Fibroblast of skin of abdomen (primary cell): Measurements from ENCODE around the gene NHSL1.

Source experiments
- DNase-seq: peaks from one replicate; pipeline ENCODE4 v3.0.0-alpha.2; 2013

The NHSL1 gene

DNA sequence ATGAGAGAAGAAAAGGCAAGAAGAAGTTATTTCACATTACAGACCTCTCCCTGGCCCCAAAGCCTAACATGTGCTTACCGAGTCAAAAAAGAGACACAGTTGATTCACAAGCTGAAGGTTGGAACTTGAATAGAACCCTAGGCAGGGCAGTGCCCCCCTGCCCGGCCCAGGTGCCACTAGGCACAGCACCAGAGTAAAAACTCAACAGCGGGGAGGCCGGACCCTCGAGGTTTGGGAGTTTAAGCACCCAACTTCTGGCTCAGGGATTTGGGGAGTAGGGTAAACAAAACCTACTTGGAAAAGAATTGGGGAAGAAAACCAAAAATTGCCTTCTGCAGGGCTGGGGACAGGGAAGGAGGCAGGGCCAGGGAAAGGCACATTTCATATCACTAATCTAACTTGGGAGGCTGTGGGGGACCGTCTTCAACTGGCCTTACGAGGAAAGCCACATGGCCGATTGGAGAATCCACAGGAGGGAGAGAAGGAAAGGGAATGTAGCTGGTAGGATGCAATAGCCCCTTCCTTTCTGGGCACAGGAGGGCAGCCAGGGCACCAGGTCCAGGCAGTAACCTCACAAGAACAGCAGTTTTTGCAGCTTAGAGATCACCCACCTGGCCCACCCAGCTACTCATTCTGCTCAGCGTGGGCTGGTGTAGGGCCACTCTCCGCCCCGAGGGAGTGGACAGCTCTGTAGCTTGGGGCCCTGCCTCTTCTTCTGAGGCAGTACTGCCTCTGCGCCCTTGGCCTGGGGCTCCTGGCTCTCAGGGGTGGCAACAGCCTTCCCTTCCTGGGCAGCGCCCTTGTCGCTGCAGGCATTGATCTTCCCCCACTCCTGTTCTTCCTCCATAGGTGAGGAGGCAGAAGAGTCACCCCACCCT, 97.1 kb downstream of the NHSL1 start:
- no peak for DNase-seq

GRCh38 chr6:138400326-138400725, 99.0 kb downstream of the NHSL1 start:
- no peak for DNase-seq

- no peak for DNase-seq
These were observed 101.9 kb downstream of the NHSL1 start for GRCh38 chr6:138397128-138398122.

- DNase-seq: no peak
These were observed 102.6 kb downstream of the NHSL1 start for GRCh38 chr6:138396709-138397108.

DNA sequence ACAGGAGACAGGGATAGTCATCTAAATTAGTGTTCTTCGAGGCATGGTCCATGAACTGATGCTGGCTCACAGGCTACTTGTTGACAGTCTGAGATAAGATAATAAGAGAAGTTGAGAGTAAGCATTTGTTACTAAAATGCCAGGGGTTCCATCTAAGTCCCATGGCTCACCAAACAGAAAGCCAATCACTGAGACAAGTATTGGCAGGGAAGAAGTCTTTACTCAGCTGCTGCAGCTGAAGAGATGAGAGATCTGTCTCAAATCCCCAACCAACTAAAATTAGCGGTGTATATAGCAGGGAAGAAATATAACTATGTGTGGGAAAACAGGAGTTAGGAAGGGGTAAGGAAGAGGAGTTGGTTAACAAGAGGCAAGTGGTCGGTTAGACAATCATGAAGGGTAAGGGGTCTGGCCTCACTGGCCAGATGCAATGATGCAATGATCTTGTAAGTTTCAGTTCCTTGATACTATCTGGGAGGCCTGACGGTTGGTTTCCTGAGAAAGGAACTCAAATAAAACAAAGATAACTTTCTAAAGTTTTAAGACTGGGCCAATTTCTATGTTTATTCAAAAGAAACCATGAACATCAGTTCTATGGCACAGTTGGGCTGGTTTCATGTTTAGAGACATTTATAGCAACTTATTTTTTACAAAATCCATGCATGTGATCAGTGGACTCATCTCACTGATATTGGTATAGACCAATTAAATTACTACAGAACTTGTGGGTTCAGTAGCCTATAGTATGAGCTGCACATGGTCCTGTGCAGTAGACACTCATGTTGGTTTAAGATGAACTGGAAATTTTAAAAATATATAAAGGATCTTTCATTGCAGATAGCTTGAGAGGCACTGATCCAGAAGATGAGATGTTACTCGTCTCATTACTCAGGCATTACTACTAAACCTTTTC, 105.2 kb downstream of the NHSL1 start:
- DNase-seq: no peak

DNA sequence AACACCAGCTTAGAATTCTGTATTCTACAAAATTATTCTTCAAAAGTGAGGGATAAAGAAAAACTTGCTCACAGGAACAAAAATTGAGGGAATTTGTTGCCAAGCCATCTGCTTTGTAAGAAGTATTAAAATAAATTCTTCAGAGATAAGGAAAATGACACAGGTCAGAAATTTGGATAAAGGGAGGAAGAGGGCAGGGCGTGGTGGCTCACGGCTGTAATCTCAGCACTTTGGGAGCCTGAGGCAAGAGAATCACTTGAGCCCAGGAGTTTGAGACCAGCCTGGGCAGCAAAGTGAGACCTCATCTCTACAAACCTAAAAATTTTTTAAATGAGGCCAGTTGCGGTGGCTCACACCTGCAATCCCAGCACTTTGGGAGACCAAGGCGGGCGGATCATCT, 109.7 kb downstream of the NHSL1 start:
- no peak for DNase-seq

GRCh38 chr6:138387577-138388368, 111.5 kb downstream of the NHSL1 start:
- no peak for DNase-seq

DNA sequence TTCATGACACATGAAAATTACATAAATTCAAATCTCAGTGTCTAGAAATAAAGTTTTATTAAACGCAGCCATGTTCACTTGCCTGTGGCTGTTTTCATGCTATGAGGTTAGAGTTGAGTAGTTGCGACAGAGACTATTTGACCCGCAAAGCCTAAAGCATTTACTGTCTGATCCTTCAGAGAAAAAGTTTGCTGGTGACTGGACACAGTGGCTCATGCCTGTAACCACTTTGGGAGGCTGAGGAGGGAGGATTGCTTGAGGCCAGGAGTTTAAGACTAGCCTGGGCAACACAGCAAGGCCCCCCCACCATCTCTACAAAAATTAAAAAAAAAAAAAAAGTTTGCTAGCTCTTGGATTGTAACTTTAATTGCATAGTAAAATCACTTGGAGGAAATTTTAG, 112.4 kb downstream of the NHSL1 start:
- DNase-seq: no peak

GRCh38 chr6:138383776-138384175, 115.5 kb downstream of the NHSL1 start:
- DNase-seq: no peak

- DNase-seq: no peak
These were observed 116.6 kb downstream of the NHSL1 start for GRCh38 chr6:138382498-138383265.

GRCh38 chr6:138378463-138378862, 120.8 kb downstream of the NHSL1 start:
- DNase-seq: no peak

DNA sequence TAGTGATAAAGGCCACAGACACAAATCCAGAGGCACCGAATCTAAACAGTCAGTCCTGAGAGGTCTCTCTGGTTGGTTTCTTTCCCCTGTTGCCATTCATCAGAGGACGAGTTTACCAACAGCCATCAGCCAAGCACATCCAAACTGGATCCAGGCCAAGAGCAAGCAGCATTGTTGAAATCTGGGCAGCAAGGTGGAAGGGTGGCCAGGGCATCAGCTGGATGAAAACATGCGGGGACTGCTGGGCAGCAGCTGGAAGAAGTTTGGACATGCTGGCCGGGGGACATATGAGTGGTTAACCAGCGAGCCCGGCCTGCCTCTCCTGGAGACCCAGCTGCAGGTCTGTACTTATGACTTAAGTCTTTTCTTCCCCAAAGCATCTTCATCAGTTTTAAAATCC, 121.5 kb downstream of the NHSL1 start, which contains the start of gene SMIM28:
Gene SMIM28, plus strand, starts transcription at position 62 of the 400 bp plus-strand sequence. Its CDS starts 168 bp downstream, at position 230.
- no peak for DNase-seq

DNA sequence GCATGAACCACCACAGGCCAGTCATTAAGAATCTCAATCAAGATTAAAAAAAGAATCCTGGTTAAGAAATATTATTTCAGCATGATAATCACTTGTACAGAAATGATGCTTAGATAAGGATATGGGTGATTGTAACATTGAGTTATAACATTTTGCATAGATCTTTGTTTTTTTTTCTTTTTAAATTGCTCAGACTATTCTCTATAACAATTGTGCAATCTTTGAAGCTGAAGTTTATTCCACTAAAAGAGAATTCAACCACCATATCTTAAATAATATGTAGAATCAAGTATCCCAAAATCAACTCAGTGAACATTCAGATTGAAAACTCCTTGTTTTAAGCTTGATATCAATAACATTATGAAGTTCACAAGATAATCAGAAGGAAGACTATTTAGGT, 122.3 kb downstream of the NHSL1 start:
- no peak for DNase-seq

DNA sequence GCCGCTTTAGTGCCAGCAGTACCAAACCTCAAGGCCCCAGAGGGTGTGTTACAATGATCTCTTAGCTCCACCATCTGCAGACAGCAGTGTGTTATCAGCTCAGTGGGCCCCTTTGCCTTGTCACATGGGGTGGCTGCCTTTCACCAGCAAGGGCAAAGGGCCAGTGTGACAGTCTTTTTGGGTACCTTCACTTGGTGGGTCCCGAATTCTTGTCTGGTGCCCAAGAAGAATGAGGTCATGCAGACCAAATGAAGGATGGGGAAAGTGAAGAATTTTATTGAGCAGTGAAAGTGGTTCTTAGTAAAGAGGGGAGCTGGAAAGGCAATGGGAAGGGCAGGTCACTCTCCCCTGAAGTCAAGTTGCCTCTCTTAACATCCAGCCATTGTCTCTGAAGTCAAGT, 124.5 kb downstream of the NHSL1 start:
- no peak for DNase-seq

DNA sequence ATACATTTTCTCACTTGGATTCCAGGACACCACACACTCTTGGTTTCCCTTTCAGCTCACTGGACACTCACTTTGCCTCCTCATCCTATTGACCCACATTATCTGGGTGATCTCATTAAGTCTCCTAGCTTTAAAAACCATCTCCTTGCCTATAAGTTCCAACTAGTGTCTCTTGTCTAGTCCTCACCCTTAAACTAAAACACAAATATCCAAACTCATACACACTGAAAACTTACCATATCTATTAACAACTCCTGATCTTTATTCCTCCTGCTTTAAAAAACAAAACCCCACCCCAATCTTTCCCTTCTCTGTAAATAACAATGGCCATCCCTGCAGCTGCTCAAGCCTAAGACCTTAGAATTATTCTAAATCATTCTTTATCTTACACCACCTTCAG, 125.1 kb downstream of the NHSL1 start:
- no peak for DNase-seq

DNA sequence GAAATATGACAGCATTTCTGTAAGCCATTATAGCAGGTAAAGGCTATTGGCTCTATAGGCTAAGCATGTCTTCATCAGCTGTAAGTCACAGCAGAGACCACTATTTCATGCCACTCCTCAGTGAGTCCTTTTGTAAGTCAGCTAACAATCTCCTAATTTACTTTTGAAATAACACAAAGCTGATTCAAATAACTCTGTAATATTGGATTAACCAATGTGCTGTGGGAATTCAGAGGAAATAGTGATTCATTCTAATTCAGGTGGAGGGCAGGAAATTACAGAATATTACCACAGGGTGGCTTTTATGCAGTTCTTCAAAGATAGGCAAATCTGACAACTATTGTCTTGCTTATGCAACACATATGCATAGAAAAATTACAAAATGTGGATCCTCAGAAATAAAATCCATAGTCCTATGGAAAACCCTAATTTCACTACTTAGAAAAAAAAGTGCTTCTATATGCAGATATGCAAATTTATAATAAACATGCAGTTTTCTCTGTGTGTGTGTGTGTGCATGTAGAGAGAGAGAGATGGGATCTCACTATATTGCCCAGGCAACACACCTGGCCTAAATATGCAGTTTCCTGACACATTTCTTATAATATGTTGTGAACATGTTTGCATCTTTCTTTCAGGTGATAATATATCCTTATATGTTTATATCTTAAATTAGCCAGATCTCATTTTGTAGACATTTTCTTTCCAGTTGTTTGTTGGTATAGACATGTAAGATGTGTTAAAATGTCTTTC, 126.4 kb downstream of the NHSL1 start:
- DNase-seq: no peak
